ENCODE measurements around the gene GCH1.
"Not testable (repeated sequence)": the region's sequence is repeated elsewhere in the genome, so short reads cannot be mapped to it uniquely, and the experiment has no call there.

The GCH1 gene

DNA sequence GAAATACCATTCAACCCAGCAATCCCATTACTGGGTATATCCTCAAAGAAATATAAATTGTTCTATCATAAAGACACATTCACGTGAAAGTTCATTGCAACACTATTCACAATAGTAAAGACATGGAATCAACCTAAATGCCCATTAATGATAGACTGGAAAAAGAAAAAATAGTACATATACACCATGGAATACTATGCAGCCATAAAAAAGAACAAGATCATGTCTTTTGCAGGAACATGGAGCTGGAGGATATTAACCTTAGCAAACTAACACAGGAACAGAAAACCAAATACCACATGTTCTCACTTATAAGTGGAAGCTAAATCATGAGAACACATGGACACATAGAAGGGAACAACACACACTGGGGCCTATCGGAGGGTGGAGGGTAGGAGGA lies 101.1 kb downstream of the GCH1 start:
- peaks cover 16% of the 10 kb centered on the region for H3K4me1 ChIP-seq (ENCODE audit: control insufficient read depth, insufficient read depth, low read length, unreplicated experiment)
- not testable (repeated sequence) for H3K79me2 ChIP-seq (ENCODE audit: control insufficient read depth, insufficient read depth, low read length, unreplicated experiment); H3K27ac ChIP-seq (ENCODE audit: low read depth, low read length); H3K4me3 ChIP-seq (ENCODE audit: low read depth, low read length); H3K27me3 ChIP-seq (ENCODE audit: insufficient read depth, low read length); H3K36me3 ChIP-seq (ENCODE audit: insufficient read depth, low read length); H2AFZ ChIP-seq (ENCODE audit: low read length, unreplicated experiment)

DNA sequence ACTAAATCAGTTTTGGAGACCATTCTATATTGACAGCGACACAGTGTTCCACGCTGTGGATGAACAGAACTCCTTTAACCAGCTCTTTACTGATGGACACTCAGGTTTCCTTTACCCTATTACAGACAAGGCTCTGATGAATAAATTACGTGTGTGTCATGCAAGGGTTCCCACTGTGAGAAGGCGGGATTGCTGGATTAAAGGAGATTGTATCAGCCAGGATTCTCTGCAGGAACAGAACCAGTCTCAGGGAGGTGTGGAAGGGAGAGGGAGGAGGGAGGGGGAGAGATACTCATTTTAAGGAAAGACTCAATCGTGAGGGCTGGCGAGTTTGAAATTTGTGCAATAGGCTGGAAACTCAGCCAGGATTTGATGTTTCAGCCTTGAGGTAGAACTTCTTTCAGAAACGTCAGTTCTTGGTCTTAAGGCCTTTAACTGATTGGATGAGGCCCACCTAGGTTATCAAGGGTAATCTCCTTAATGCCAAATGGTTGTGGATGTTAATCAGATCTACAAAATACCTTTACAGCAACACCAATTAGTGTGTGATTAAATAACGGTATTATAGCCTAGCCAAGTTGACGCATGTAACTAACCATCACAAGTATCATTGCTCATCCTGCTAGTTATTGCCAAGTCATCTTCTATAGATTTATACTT lies 104.0 kb downstream of the GCH1 start:
- Histone ChIP-seq H2AFZ (ENCODE audit: low read length, unreplicated experiment) (no peak overlapping the region), H3K4me3 (ENCODE audit: low read depth, low read length) (no peak overlapping the region), H3K27me3 (ENCODE audit: insufficient read depth, low read length) (no peaks in the 10 kb centered on the region), H3K36me3 (ENCODE audit: insufficient read depth, low read length) (peaks cover 7% of the 10 kb centered on the region; the same call in 1 of the 2 replicates), H3K4me1 (ENCODE audit: control insufficient read depth, insufficient read depth, low read length, unreplicated experiment) (peaks cover 12% of the 10 kb centered on the region), H3K27ac (ENCODE audit: low read depth, low read length) (no peak overlapping the region), H3K79me2 (ENCODE audit: control insufficient read depth, insufficient read depth, low read length, unreplicated experiment) (no peaks in the 10 kb centered on the region)

DNA sequence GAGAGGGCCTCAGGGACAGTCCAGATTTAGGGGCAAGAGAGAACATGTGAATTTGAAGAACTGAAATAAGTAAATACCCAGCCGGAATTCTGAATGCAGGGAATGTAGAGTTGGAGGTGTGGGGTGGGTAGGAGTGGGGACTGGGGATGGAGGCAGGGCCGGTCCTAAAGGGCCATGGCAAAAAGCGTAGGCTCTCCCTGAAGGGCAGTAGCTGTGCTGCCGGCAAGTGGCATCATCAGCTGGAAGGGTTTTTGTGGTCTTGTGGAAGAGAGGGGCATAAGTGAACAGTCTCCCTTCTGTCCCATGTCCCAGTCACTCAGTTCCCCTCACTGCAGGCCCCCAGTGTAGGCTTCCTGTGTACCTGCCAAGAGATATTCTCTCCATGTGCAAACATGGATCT lies 104.6 kb downstream of the GCH1 start:
- Histone ChIP-seq H3K79me2 (ENCODE audit: control insufficient read depth, insufficient read depth, low read length, unreplicated experiment) (no peaks in the 10 kb centered on the region), H3K27me3 (ENCODE audit: insufficient read depth, low read length) (no peaks in the 10 kb centered on the region), H3K36me3 (ENCODE audit: insufficient read depth, low read length) (peaks cover 7% of the 10 kb centered on the region; the same call in 1 of the 2 replicates), H2AFZ (ENCODE audit: low read length, unreplicated experiment) (no peak overlapping the region), H3K4me3 (ENCODE audit: low read depth, low read length) (no peak overlapping the region), H3K27ac (ENCODE audit: low read depth, low read length) (no peak overlapping the region), H3K4me1 (ENCODE audit: control insufficient read depth, insufficient read depth, low read length, unreplicated experiment) (peaks cover 14% of the 10 kb centered on the region)

DNA sequence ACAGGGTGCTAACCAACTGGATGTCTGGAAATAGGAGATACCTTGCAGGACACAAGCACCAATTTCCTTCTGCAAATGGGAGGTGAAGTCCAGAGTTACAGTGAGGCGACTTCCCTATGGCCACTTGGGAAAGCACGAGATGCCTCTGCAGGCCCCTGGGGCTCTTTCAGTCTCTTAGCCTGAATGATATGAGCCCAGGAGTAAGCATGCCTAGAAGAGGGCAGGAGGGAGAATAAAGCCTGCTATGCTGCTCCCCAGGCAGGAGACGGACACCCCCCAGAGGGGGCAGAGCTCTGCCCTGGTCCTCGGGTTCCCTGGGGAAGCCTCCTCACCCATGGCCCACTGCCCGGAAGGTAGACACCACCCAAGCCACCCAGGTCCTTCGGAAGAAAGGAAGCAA lies 105.1 kb downstream of the GCH1 start:
- Histone ChIP-seq H3K36me3 (ENCODE audit: insufficient read depth, low read length) (peaks cover 7% of the 10 kb centered on the region; the same call in 1 of the 2 replicates), H3K27ac (ENCODE audit: low read depth, low read length) (no peak overlapping the region), H3K79me2 (ENCODE audit: control insufficient read depth, insufficient read depth, low read length, unreplicated experiment) (no peaks in the 10 kb centered on the region), H3K4me1 (ENCODE audit: control insufficient read depth, insufficient read depth, low read length, unreplicated experiment) (peaks cover 18% of the 10 kb centered on the region), H3K4me3 (ENCODE audit: low read depth, low read length) (no peak overlapping the region), H3K27me3 (ENCODE audit: insufficient read depth, low read length) (no peaks in the 10 kb centered on the region), H2AFZ (ENCODE audit: low read length, unreplicated experiment) (no peak overlapping the region)

DNA sequence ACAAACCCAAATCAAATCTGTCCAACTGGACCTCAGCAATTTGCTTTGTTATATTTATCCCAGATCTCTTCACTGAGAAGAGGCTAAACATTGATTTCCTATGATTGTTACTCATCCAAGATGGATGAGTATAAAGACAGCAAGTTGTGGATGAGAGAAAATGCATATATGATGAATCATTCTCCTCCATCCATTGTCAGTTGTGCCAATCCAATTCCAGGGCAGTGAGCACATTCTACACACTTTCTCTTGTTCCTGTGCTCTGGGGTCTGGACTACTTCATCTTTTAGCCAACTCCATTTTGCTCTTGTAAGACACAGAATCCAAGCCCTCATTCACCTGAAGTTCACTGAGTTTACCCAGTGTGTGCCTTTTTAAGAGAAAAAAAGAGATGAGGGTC lies 105.7 kb downstream of the GCH1 start:
- Histone ChIP-seq H3K27ac (ENCODE audit: low read depth, low read length) (peak overlapping the region; percentile 34; the same call in 1 of the 2 replicates), H3K36me3 (ENCODE audit: insufficient read depth, low read length) (peaks cover 7% of the 10 kb centered on the region; the same call in 1 of the 2 replicates), H3K4me3 (ENCODE audit: low read depth, low read length) (no peak overlapping the region), H3K4me1 (ENCODE audit: control insufficient read depth, insufficient read depth, low read length, unreplicated experiment) (peaks cover 22% of the 10 kb centered on the region), H2AFZ (ENCODE audit: low read length, unreplicated experiment) (no peak overlapping the region), H3K27me3 (ENCODE audit: insufficient read depth, low read length) (no peaks in the 10 kb centered on the region), H3K79me2 (ENCODE audit: control insufficient read depth, insufficient read depth, low read length, unreplicated experiment) (no peaks in the 10 kb centered on the region)

DNA sequence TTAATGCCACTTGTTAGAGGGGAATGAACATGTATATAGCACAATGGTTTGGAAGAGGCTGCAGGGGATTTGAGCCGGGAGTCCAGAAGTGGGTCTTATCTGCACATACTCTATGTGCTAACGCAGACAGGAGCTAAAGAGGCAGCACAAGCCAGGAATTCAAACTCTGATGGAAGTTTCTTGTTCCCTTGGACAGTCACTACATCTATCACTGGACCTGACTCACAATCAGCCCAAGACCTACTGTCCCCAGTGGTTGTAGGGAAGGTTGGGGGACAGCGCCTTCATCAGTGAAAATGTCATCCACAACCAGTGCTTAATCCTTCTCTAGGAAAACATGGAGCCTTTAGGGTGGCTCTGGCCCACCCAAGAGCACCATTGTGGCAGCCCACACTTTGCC lies 107.8 kb downstream of the GCH1 start:
- Histone ChIP-seq H3K36me3 (ENCODE audit: insufficient read depth, low read length) (peaks cover 10% of the 10 kb centered on the region; the same call in 1 of the 2 replicates), H3K4me3 (ENCODE audit: low read depth, low read length) (no peak overlapping the region), H2AFZ (ENCODE audit: low read length, unreplicated experiment) (no peak overlapping the region), H3K27ac (ENCODE audit: low read depth, low read length) (no peak overlapping the region), H3K79me2 (ENCODE audit: control insufficient read depth, insufficient read depth, low read length, unreplicated experiment) (no peaks in the 10 kb centered on the region), H3K27me3 (ENCODE audit: insufficient read depth, low read length) (no peaks in the 10 kb centered on the region), H3K4me1 (ENCODE audit: control insufficient read depth, insufficient read depth, low read length, unreplicated experiment) (peaks cover 22% of the 10 kb centered on the region)

DNA sequence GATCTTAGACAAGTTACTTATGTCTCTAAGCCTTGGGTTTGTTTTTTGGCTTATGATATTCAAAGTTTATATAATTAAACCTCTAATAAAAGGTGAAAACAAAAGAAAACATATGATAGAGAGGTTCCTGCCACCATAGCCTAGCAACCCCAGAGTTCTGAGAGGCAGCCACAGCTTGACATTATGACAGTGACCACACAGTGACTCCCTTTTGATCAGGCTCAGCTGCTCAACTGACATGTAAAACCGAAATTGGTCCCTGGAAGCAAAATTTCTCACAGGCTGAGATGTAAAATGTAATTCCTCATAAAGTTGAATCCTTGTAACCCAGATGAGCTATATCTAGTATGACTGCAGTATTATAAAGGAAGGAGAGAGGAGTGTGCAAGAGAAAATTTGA lies 108.5 kb downstream of the GCH1 start:
- Histone ChIP-seq H3K27ac (ENCODE audit: low read depth, low read length) (no peak overlapping the region), H2AFZ (ENCODE audit: low read length, unreplicated experiment) (no peak overlapping the region), H3K4me1 (ENCODE audit: control insufficient read depth, insufficient read depth, low read length, unreplicated experiment) (peaks cover 22% of the 10 kb centered on the region), H3K36me3 (ENCODE audit: insufficient read depth, low read length) (peaks cover 10% of the 10 kb centered on the region; the same call in 1 of the 2 replicates), H3K4me3 (ENCODE audit: low read depth, low read length) (no peak overlapping the region), H3K79me2 (ENCODE audit: control insufficient read depth, insufficient read depth, low read length, unreplicated experiment) (no peaks in the 10 kb centered on the region), H3K27me3 (ENCODE audit: insufficient read depth, low read length) (no peaks in the 10 kb centered on the region)

DNA sequence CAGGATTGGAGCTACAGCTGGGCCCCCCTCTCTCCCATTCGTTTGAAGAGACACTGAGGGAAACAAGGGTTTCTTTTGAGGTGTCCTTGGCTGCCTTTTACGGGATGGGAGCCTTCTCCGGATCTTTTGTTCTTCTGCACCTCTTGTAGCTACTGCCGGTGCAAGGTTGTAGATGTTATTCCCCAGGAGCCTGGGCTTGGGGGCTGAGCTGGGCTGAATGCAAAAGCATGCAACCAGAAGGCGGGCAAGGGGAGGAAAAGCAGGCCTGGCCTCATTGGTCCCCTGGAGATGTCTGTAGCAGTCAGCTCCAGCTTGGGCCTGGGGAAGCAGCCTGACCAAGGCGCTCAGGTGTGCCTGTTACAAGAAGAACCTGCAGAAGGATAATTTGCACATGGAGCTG lies 110.3 kb downstream of the GCH1 start:
- H3K27ac ChIP-seq (ENCODE audit: low read depth, low read length), result no peak overlapping the region
- no peak overlapping the region for H3K4me3 ChIP-seq (ENCODE audit: low read depth, low read length)
- peaks cover 10% of the 10 kb centered on the region; the same call in 1 of the 2 replicates for H3K36me3 ChIP-seq (ENCODE audit: insufficient read depth, low read length)
- H2AFZ ChIP-seq (ENCODE audit: low read length, unreplicated experiment), result no peak overlapping the region
- H3K4me1 ChIP-seq (ENCODE audit: control insufficient read depth, insufficient read depth, low read length, unreplicated experiment), result peaks cover 20% of the 10 kb centered on the region
- H3K27me3 ChIP-seq (ENCODE audit: insufficient read depth, low read length), result no peaks in the 10 kb centered on the region
- no peaks in the 10 kb centered on the region for H3K79me2 ChIP-seq (ENCODE audit: control insufficient read depth, insufficient read depth, low read length, unreplicated experiment)
